WERI-Rb-1 (cell line): ENCODE data around the gene HDAC9.

Experiments
- DNase-seq: peaks from one replicate; pipeline ENCODE4 v3.0.0-alpha.2; 2020
- H3K27ac ChIP-seq: fragments of 250-450 bp; sonication (Bioruptor Pico); 2 replicates; pipeline ENCODE4 v1.5.1; 2020; ENCODE audit warnings: mild to moderate bottlenecking, moderate library complexity
- H3K27me3 ChIP-seq: fragments of 250-450 bp; sonication (Bioruptor Pico); 2 replicates; pipeline ENCODE4 v1.5.1; 2021; ENCODE audit warnings: mild to moderate bottlenecking, low read depth, moderate library complexity; ENCODE audit not compliant: insufficient read depth, severe bottlenecking
- H3K36me3 ChIP-seq: fragments of 250-450 bp; sonication (Bioruptor Pico); 2 replicates; pipeline ENCODE4 v1.5.1; 2020; ENCODE audit warnings: mild to moderate bottlenecking, moderate library complexity
- H3K4me3 ChIP-seq: 2 replicates; pipeline ENCODE4 v1.5.1; 2011; ENCODE audit warnings: low read depth, mild to moderate bottlenecking, control low read depth, low read length
- H3K9me3 ChIP-seq: fragments of 250-450 bp; sonication (Bioruptor Pico); 2 replicates; pipeline ENCODE4 v1.5.1; 2021; ENCODE audit warnings: mild to moderate bottlenecking, moderate library complexity; ENCODE audit not compliant: severe bottlenecking
- TF ChIP-seq, protein P1 (sequence below): IDR thresholded peaks from 2 replicates; pipeline ENCODE4 v1.5.1; 2011; ENCODE audit warnings: low read depth, mild to moderate bottlenecking, control low read depth, inconsistent platforms, low read length

Gene HDAC9

DNA sequence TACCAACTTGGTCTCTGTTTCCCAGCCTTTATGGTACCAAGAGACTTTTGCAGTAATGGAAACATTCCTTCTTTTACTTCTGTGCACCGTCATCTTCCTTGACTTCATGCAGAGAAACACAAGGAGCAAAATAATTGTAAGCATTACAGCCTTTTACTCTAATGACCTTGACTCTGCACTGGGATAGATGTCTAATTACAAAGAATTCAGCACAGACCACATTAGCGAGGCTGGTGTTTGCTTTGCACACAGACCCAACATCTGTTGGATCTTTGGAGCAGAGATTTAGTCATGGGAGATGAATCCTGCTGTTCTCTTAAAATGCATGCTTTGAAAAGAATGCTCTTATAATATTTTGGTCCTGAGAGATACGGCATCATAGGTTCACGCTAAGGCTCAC is 360.2 kb downstream of the HDAC9 start:
- H3K36me3 ChIP-seq, result no peaks in the 10 kb centered on the region
- H3K27ac ChIP-seq, result no peak overlapping the region
- no peak for DNase-seq
- H3K27me3 ChIP-seq, result no peaks in the 10 kb centered on the region
- H3K9me3 ChIP-seq, result no peaks in the 10 kb centered on the region
- TF ChIP-seq, protein P1, sequence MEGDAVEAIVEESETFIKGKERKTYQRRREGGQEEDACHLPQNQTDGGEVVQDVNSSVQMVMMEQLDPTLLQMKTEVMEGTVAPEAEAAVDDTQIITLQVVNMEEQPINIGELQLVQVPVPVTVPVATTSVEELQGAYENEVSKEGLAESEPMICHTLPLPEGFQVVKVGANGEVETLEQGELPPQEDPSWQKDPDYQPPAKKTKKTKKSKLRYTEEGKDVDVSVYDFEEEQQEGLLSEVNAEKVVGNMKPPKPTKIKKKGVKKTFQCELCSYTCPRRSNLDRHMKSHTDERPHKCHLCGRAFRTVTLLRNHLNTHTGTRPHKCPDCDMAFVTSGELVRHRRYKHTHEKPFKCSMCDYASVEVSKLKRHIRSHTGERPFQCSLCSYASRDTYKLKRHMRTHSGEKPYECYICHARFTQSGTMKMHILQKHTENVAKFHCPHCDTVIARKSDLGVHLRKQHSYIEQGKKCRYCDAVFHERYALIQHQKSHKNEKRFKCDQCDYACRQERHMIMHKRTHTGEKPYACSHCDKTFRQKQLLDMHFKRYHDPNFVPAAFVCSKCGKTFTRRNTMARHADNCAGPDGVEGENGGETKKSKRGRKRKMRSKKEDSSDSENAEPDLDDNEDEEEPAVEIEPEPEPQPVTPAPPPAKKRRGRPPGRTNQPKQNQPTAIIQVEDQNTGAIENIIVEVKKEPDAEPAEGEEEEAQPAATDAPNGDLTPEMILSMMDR, result no peak
- no peak overlapping the region for H3K4me3 ChIP-seq

DNA sequence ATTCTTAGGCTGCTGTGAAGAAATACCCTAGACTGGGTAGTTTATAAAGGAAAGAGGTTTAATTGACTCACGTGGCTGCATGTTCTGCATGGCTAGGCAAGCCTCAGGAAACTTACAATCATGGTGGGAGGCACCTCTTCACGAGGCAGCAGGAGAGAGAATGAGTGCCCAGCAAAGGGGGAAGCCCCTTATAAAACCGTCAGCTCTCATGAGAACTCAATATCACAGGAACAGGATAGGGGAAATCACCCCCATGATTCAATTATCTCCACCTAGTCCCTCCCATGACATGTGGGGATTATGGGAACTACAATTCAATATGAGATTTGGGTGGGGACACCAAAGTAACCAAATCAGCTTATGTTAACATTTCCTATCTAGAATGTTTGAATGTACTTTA is 362.7 kb downstream of the HDAC9 start:
- Histone ChIP-seq H3K36me3 (no peaks in the 10 kb centered on the region), H3K27me3 (no peaks in the 10 kb centered on the region), H3K27ac (no peak overlapping the region), H3K4me3 (no peak overlapping the region), H3K9me3 (no peaks in the 10 kb centered on the region)
- DNase-seq, result no peak
- TF ChIP-seq, protein P1, result no peak

DNA sequence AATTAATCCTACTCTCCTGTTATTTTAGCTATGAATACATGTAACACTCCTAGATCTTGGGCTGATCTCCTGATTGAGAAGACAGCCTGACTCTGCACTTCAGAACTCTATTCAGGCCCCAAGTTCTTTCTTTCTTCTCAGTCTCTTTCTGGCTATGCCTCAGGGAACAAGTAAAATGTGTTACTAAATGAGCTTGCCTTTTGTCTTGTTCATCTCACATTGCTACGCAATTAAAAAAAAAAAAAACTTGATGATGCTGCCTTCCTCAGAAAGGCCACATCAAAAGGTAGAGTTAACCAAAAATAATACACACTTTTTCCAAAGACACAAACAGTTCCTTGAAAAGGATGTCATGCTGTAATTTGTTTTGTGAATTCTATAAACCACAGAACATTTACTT is 363.8 kb downstream of the HDAC9 start:
- Histone ChIP-seq H3K27me3 (no peaks in the 10 kb centered on the region), H3K27ac (no peak overlapping the region), H3K4me3 (no peak overlapping the region), H3K36me3 (no peaks in the 10 kb centered on the region), H3K9me3 (no peaks in the 10 kb centered on the region)
- TF ChIP-seq, protein P1, result no peak
- DNase-seq, result no peak

DNA sequence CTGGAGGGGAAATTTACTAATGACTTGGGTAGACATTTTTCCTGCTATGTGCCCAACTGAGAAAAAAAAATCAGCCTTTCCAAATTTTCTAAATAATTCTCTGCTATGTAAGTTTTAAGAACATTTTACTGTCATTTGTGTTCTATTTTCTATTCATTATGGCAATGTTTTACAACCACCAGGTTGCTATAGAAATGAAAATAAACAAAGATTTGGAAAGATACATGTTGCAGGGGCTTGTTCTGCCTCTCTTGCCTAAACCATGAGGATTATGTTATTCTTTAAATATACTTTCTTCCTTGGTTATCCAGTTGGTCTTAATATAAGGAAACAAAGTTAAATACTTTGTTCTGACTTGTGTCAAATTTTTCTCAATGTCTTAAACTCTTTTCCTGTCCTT is 364.7 kb downstream of the HDAC9 start:
- Histone ChIP-seq H3K9me3 (no peaks in the 10 kb centered on the region), H3K27me3 (no peaks in the 10 kb centered on the region), H3K4me3 (no peak overlapping the region), H3K27ac (no peak overlapping the region), H3K36me3 (no peaks in the 10 kb centered on the region)
- TF ChIP-seq, protein P1, result no peak
- no peak for DNase-seq

DNA sequence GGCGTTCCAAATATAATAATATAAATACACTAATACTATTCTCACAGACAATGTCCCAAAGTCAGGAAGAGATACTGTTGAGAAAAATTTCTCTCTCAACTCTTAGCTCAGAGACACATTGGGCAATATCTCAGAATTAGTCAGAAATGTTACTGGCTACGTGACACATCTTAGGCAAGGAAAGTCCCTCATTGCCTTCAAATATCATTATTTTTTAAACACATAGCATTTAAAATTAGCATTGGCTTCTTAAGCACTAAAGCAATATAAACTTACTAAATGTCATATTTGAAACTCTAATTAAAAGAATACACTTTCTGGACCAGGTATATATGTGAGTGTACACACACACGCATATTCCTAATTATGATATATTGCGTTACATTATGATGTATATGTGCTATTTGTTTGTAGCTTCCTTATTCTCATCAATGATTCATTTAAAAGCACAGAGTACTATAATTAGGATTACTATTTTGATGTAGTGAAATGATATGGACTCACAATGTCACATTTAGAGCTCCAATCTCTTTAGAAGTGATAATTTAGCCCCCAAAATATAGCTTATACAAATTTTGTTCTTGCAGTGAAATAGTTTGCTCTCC is 366.1 kb downstream of the HDAC9 start:
- TF ChIP-seq, protein P1, result no peak
- Histone ChIP-seq H3K4me3 (no peak overlapping the region), H3K27ac (no peak overlapping the region), H3K27me3 (no peaks in the 10 kb centered on the region), H3K9me3 (no peaks in the 10 kb centered on the region), H3K36me3 (no peaks in the 10 kb centered on the region)
- DNase-seq, result no peak

DNA sequence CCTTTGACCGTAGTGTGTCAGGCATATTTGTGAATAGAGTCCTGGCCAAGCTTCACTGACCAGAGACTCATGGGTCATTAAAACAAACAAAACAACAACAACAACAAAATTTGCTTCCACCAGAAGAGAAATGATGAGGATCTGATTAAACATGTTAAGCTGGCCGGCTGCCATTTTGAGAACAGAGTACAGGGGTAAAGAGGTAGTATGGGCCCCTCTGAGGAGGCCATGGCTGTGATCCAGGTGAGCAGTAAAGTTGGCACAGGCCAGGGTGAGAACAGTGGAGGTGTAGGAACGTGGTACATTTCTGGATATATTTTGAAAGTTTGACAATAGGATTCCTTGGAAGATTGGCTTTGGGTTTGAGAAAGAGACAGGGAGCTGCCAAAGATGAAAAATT is 369.4 kb downstream of the HDAC9 start:
- Histone ChIP-seq H3K27me3 (no peaks in the 10 kb centered on the region), H3K36me3 (no peaks in the 10 kb centered on the region), H3K27ac (no peak overlapping the region), H3K9me3 (no peaks in the 10 kb centered on the region), H3K4me3 (no peak overlapping the region)
- DNase-seq, result no peak
- TF ChIP-seq, protein P1, result no peak
